Sigmoid colon (tissue), 7 donors: ENCODE results near the gene USO1. TPM values are rescaled to one million over a fixed set of nuclear protein-coding genes. Genes with fewer than 3 reads are reported as not detected.
"Not testable (repeated sequence)": the region's sequence is repeated elsewhere in the genome, so short reads cannot be mapped to it uniquely, and the experiment has no call there.

Experiments used
- DNase-seq: peaks from one replicate; pipeline ENCODE4 v3.0.0-alpha.2; 2019
- H3K27ac ChIP-seq, 4 donors: fragments of 200-600 bp; sonication (generic); one replicate each; pipeline ENCODE4 v1.5.1; 2016 to 2019; ENCODE audit warnings: mild to moderate bottlenecking in 1 of 4
- H3K27me3 ChIP-seq, 3 donors: fragments of 200-600 bp; sonication (generic); one replicate each; pipeline ENCODE4 v1.5.1; 2019; ENCODE audit warnings: mild to moderate bottlenecking in 1 of 3
- H3K36me3 ChIP-seq, 4 donors: fragments of 200-600 bp; sonication (generic); one replicate each; pipeline ENCODE4 v1.5.1; 2016 to 2019
- H3K4me1 ChIP-seq, 4 donors: fragments of 200-600 bp; sonication (generic); one replicate each; pipeline ENCODE4 v1.5.1; 2017 to 2019
- H3K4me3 ChIP-seq, 4 donors: fragments of 200-600 bp; sonication (generic); one replicate each; pipeline ENCODE4 v1.5.1; 2017 to 2019; ENCODE audit warnings: mild to moderate bottlenecking in 2 of 4, moderate library complexity in 1 of 4
- H3K9me3 ChIP-seq, 4 donors: fragments of 200-600 bp in 3 of 4; sonication (generic) in 3 of 4; one replicate each; pipeline versions ENCODE4 v1.5.1 to v1.6.1; 2013 to 2019
- EP300 ChIP-seq, 4 donors: sonication (generic); formaldehyde crosslinking; IDR thresholded peaks; one replicate each; pipeline ENCODE4 v1.6.1; 2017; ENCODE audit warnings: antibody characterized with exemption in 4 of 4
- POLR2A ChIP-seq, 2 donors: fragments of 450-650 bp; IDR thresholded peaks; one replicate each; pipeline ENCODE4 v1.6.1; 2016; ENCODE audit warnings: antibody characterized with exemption in 2 of 2, mild to moderate bottlenecking in 2 of 2, moderate library complexity in 2 of 2
- POLR2AphosphoS5 ChIP-seq, 4 donors: sonication (generic); formaldehyde crosslinking; IDR thresholded peaks; one replicate each; pipeline ENCODE4 v1.6.1; 2017; ENCODE audit warnings: antibody characterized with exemption in 4 of 4
- WGBS, 2 donors: extraction: QIAGEN DNeasy Blood & Tissue Kit; methylation state at CpG; one replicate each; pipeline ENCODE4 v1.1.7; 2013; 5-methylcytosine and 5-hydroxymethylcytosine counted together
- intact Hi-C: fragments of 100-400 bp; cut with DNase I; formaldehyde crosslinking; loops from one replicate; pipeline ENCODE4 v1.15.1; 2023
- polyA plus RNA-seq, 3 donors: library from polyadenylated mRNA; stranded (reverse); fragments of 200-250 nt; gene quantifications; one replicate each; pipeline ENCODE4 v1.2.3, GENCODE V29; 2013
- total RNA-seq, 4 donors: library from RNA; depleted of rRNA; stranded (reverse); fragments of >200 nt; gene quantifications; one replicate each; pipeline ENCODE4 v1.1.0, GENCODE V29; 2016
- TF ChIP-seq, protein P1 (sequence below), 4 experiments: fragments of 450-650 bp in 3 of 4; fragments of 200-600 bp in 1 of 4; IDR thresholded peaks; one replicate each; pipeline ENCODE4 v1.5.1; 2016 to 2019; ENCODE audit warnings: antibody characterized with exemption in 4 of 4, mild to moderate bottlenecking in 3 of 4, moderate library complexity in 2 of 4
- donor health status: healthy with polysubstance abuse.
- donor health status: Bipolar disorder and iron deficiency.
- donor health status: healthy.

USO1 gene
- total and polyA plus RNA-seq, 7 donors, result 21.0 to 99.4 (median 66.5) TPM

DNA sequence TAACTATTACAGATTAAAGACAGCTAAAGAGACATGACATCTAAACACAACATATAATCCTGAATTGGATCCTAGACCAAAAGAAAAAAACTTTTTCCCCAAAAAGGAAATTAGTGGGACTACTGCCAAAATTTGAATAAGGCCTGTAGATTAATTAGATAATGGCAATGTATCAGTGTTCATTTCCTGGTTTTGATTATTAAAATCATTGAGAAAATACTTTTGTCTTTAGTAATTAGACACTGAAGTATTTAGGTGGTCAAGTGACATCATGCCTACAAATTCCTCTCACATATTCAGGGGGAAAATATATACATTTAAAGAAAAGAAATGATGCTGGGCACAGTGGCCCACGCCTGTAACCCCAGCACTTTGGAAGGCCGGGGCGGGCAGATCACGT is 10.4 kb upstream of the USO1 start:
- WGBS, 2 donors, result 92 to 95% methylated on average over 4 of the region's 4 CpGs
- H3K27ac ChIP-seq, result peak overlapping the region in 3 of 4 donors; percentile 18 to 63 (median 50)
- H3K4me1 ChIP-seq, result peaks cover 0 to 21% (median 15%) of the 10 kb centered on the region in 4 donors
- no peak overlapping the region for H3K4me3 ChIP-seq
- H3K9me3 ChIP-seq, result no peaks in the 10 kb centered on the region
- H3K36me3 ChIP-seq, result no peaks in the 10 kb centered on the region
- TF ChIP-seq, protein P1, sequence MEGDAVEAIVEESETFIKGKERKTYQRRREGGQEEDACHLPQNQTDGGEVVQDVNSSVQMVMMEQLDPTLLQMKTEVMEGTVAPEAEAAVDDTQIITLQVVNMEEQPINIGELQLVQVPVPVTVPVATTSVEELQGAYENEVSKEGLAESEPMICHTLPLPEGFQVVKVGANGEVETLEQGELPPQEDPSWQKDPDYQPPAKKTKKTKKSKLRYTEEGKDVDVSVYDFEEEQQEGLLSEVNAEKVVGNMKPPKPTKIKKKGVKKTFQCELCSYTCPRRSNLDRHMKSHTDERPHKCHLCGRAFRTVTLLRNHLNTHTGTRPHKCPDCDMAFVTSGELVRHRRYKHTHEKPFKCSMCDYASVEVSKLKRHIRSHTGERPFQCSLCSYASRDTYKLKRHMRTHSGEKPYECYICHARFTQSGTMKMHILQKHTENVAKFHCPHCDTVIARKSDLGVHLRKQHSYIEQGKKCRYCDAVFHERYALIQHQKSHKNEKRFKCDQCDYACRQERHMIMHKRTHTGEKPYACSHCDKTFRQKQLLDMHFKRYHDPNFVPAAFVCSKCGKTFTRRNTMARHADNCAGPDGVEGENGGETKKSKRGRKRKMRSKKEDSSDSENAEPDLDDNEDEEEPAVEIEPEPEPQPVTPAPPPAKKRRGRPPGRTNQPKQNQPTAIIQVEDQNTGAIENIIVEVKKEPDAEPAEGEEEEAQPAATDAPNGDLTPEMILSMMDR (IDR thresholded peaks at IDR 0.05), result no peak
- TF ChIP-seq POLR2A (IDR thresholded peaks at IDR 0.05) (no peak), EP300 (IDR thresholded peaks at IDR 0.05) (no peak), POLR2AphosphoS5 (IDR thresholded peaks at IDR 0.05) (no peak)
- no peak for DNase-seq
- no peaks in the 10 kb centered on the region for H3K27me3 ChIP-seq
- intact Hi-C loops, result no loop called here

DNA sequence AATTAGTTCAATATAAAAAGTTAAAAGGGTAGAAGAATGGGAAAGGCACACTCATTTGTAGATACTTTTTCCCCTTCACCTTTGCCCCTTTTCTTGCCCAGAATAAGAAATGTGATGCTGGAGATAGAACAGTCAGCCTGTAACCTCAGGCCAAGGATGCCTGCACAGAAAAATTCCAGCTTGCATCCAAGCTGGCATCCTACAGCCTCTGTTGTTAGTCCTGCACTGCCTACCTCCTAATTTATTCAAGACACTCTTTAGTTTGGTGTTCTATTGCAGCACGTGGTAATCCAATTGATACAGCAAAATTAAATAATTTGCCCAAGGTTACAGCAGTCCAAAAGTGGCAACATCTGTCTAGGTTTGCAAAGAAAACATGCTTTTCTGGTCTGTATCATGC is 9.7 kb upstream of the USO1 start:
- intact Hi-C loops, result no loop called here
- DNase-seq, result no peak
- H3K4me1 ChIP-seq, result peaks cover 0 to 21% (median 15%) of the 10 kb centered on the region in 4 donors
- H3K9me3 ChIP-seq, result no peaks in the 10 kb centered on the region
- 79 to 83% methylated on average over 1 of the region's 1 CpG for WGBS, 2 donors
- peak overlapping the region; percentile 18 to 63 (median 51) for H3K27ac ChIP-seq
- no peaks in the 10 kb centered on the region for H3K27me3 ChIP-seq
- no peaks in the 10 kb centered on the region for H3K36me3 ChIP-seq
- H3K4me3 ChIP-seq, result no peak overlapping the region
- no peak for TF ChIP-seq POLR2A (IDR thresholded peaks at IDR 0.05)
- TF ChIP-seq POLR2AphosphoS5 (IDR thresholded peaks at IDR 0.05), result no peak
- TF ChIP-seq EP300 (IDR thresholded peaks at IDR 0.05), result no peak
- TF ChIP-seq, protein P1 (IDR thresholded peaks at IDR 0.05), result no peak

DNA sequence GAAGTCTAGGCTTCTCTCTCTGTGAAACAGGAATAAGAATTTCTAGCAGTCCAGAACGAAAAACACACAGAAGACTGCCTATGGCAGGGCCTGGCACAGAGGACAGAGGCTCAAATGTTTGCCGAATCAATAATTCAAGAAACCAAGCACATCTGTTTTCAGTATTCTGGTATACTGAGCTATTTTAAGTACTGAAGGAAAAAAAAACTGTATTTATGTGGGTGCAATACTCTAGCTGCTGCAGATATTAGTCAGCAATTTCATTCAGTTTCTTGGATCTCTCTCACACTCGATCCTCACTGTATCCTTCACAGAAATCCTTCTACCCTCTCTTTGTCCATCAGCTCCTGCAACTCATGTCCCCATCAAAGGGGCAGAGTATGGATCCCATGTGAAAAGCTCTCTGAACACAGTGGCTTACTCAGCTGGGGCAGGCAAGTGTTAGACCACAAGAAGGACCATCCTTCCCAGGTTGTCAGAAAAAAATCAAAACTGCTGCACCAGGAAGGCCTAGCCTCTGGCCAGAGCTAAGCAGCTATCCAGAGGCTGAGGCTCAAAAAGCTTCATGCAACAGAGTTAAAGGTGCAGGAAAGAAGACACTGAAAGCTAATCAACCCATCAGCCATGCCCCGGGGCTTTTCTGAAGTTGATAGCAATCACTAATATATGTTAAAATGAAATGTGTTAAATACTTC is 9.1 kb upstream of the USO1 start:
- Histone ChIP-seq H3K9me3 (no peaks in the 10 kb centered on the region), H3K27ac (peak overlapping the region; percentile 18 to 63 (median 51)), H3K27me3 (no peaks in the 10 kb centered on the region), H3K4me3 (no peak overlapping the region), H3K36me3 (no peaks in the 10 kb centered on the region), H3K4me1 (peaks cover 0 to 21% (median 15%) of the 10 kb centered on the region in 4 donors)
- TF ChIP-seq, protein P1 (IDR thresholded peaks at IDR 0.05), result no peak
- no peak for TF ChIP-seq POLR2A (IDR thresholded peaks at IDR 0.05)
- no peak for TF ChIP-seq EP300 (IDR thresholded peaks at IDR 0.05)
- TF ChIP-seq POLR2AphosphoS5 (IDR thresholded peaks at IDR 0.05), result no peak
- whole genome bisulfite sequencing, 2 donors, result 61 to 85% methylated on average over 4 of the region's 4 CpGs
- intact Hi-C loops, result no loop called here
- no peak for DNase-seq

DNA sequence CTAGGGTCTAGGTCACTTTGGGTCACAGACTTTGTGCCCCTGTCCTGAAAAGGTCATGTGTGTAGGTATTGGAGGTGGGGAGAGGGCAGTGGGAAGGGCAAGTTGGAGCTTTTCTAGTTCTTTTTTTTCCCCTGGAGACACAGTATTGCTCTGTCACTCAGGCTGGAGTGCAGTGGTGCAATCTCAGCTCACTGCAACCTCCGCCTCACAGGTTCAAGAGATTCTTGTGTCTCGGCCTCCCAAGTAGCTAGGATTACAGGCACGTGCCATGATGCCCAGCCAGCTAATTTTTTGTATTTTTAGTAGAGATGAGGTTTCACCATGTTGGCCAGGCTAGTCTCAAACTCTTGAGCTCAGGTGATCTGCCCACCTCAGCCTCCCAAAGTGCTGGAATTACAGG is 8.3 kb upstream of the USO1 start:
- H3K27ac ChIP-seq, result not testable (repeated sequence)
- H3K4me1 ChIP-seq, result peaks cover 0 to 21% (median 15%) of the 10 kb centered on the region in 4 donors
- 63 to 96% methylated on average over 3 of the region's 3 CpGs for WGBS, 2 donors

DNA sequence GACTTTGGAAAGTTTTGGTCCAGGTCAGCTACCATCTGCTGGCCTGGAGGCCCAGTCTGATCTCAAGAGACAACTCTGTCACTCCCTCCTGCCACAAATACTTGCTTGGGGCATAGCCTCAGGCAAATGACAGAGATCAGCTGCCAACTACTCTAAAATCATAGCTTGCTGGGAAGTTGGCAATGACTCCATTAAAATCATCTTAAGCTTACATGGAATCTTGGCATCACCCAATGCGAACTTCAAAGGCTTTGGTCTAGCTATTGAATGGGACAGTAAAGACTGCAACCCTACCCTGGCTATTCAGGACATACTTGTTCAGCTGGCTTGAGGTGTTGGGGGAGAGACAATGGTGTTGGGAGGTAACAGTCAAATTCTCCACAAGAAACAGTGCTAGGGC is 7.0 kb upstream of the USO1 start:
- no peak overlapping the region for H3K27ac ChIP-seq
- intact Hi-C loops, result no loop called here
- WGBS, 2 donors, result 93 to 98% methylated on average over 1 of the region's 1 CpG

More for the DNA sequence above, 8.3 kb upstream of the USO1 start:
- intact Hi-C loops, H3K9me3 ChIP-seq, H3K4me3 ChIP-seq, H3K36me3 ChIP-seq, H3K27me3 ChIP-seq, DNase-seq: not testable (repeated sequence)

More for the DNA sequence above, 7.0 kb upstream of the USO1 start:
- H3K9me3 ChIP-seq, result no peaks in the 10 kb centered on the region
- H3K27me3 ChIP-seq, result no peaks in the 10 kb centered on the region
- peaks cover 0 to 22% (median 16%) of the 10 kb centered on the region in 4 donors for H3K4me1 ChIP-seq
- TF ChIP-seq EP300 (IDR thresholded peaks at IDR 0.05) (no peak), POLR2AphosphoS5 (IDR thresholded peaks at IDR 0.05) (no peak)
- TF ChIP-seq, protein P1 (IDR thresholded peaks at IDR 0.05), result no peak
- H3K36me3 ChIP-seq, result no peaks in the 10 kb centered on the region
- no peak for DNase-seq
- no peak overlapping the region for H3K4me3 ChIP-seq
